Breast epithelium (tissue), 4 donors: ENCODE measurements around the gene NCKAP5L. TPM values are rescaled to one million over a fixed set of nuclear protein-coding genes. Genes with fewer than 3 reads are reported as not detected.

Source experiments
- DNase-seq, 2 donors: peaks; one replicate each; pipeline ENCODE4 v3.0.0-alpha.2; 2019; ENCODE audit warnings: low spot score in 2 of 2
- H3K27ac ChIP-seq, 2 donors: fragments of 200-600 bp; sonication (generic) in 1 of 2; one replicate each; pipeline ENCODE4 v1.5.1; 2016 to 2019; ENCODE audit warnings: mild to moderate bottlenecking in 1 of 2
- H3K27me3 ChIP-seq, 2 donors: fragments of 200-600 bp; sonication (generic) in 1 of 2; one replicate each; pipeline versions ENCODE4 v1.5.1 to v1.6.0; 2017 to 2019; ENCODE audit warnings: control low read depth in 1 of 2, mild to moderate bottlenecking in 1 of 2
- H3K36me3 ChIP-seq: fragments of 200-600 bp; one replicate; pipeline ENCODE4 v1.5.1; 2019
- H3K4me1 ChIP-seq, 2 donors: fragments of 200-600 bp; sonication (generic); one replicate each; pipeline ENCODE4 v1.5.1; 2016 to 2019; ENCODE audit warnings: control low read depth in 1 of 2
- H3K4me3 ChIP-seq, 3 donors: fragments of 200-600 bp; sonication (generic); 1 replicate in 2 of 3; 2 replicates in 1 of 3; pipeline ENCODE4 v1.5.1; 2016 to 2019; ENCODE audit warnings: mild to moderate bottlenecking in 3 of 3, moderate library complexity in 2 of 3
- H3K9me3 ChIP-seq, 2 donors: fragments of 200-600 bp; sonication (generic) in 1 of 2; one replicate each; pipeline ENCODE4 v1.5.1; 2016 to 2019; ENCODE audit warnings: control low read depth in 1 of 2
- POLR2A ChIP-seq: fragments of 450-650 bp; IDR thresholded peaks from one replicate; pipeline ENCODE4 v1.6.1; 2016; ENCODE audit warnings: antibody characterized with exemption, mild to moderate bottlenecking, moderate library complexity
- POLR2AphosphoS5 ChIP-seq, 3 donors: sonication (generic); formaldehyde crosslinking; IDR thresholded peaks; one replicate each; pipeline ENCODE4 v1.6.1; 2017; ENCODE audit warnings: antibody characterized with exemption in 3 of 3
- intact Hi-C: fragments of 100-400 bp; cut with DNase I; formaldehyde crosslinking; loops from one replicate; pipeline ENCODE4 v1.15.1; 2023; ENCODE audit warnings: low total_unique reads
- total RNA-seq, 3 donors: library from RNA; depleted of rRNA; stranded (reverse); fragments of >200 nt; gene quantifications; one replicate each; pipeline ENCODE4 v1.1.0, GENCODE V29; 2016
- TF ChIP-seq, protein P1 (sequence below), 3 donors: fragments of 450-650 bp; IDR thresholded peaks; one replicate each; pipeline ENCODE4 v1.5.1; 2016 to 2017; ENCODE audit warnings: antibody characterized with exemption in 3 of 3, mild to moderate bottlenecking in 3 of 3, moderate library complexity in 3 of 3

Gene NCKAP5L, protein sequence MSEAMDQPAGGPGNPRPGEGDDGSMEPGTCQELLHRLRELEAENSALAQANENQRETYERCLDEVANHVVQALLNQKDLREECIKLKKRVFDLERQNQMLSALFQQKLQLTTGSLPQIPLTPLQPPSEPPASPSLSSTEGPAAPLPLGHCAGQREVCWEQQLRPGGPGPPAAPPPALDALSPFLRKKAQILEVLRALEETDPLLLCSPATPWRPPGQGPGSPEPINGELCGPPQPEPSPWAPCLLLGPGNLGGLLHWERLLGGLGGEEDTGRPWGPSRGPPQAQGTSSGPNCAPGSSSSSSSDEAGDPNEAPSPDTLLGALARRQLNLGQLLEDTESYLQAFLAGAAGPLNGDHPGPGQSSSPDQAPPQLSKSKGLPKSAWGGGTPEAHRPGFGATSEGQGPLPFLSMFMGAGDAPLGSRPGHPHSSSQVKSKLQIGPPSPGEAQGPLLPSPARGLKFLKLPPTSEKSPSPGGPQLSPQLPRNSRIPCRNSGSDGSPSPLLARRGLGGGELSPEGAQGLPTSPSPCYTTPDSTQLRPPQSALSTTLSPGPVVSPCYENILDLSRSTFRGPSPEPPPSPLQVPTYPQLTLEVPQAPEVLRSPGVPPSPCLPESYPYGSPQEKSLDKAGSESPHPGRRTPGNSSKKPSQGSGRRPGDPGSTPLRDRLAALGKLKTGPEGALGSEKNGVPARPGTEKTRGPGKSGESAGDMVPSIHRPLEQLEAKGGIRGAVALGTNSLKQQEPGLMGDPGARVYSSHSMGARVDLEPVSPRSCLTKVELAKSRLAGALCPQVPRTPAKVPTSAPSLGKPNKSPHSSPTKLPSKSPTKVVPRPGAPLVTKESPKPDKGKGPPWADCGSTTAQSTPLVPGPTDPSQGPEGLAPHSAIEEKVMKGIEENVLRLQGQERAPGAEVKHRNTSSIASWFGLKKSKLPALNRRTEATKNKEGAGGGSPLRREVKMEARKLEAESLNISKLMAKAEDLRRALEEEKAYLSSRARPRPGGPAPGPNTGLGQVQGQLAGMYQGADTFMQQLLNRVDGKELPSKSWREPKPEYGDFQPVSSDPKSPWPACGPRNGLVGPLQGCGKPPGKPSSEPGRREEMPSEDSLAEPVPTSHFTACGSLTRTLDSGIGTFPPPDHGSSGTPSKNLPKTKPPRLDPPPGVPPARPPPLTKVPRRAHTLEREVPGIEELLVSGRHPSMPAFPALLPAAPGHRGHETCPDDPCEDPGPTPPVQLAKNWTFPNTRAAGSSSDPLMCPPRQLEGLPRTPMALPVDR (N-terminal part only)
- total RNA-seq: 10 to 100 TPM; 11.4 to 15.8 (median 12.1) TPM

DNA sequence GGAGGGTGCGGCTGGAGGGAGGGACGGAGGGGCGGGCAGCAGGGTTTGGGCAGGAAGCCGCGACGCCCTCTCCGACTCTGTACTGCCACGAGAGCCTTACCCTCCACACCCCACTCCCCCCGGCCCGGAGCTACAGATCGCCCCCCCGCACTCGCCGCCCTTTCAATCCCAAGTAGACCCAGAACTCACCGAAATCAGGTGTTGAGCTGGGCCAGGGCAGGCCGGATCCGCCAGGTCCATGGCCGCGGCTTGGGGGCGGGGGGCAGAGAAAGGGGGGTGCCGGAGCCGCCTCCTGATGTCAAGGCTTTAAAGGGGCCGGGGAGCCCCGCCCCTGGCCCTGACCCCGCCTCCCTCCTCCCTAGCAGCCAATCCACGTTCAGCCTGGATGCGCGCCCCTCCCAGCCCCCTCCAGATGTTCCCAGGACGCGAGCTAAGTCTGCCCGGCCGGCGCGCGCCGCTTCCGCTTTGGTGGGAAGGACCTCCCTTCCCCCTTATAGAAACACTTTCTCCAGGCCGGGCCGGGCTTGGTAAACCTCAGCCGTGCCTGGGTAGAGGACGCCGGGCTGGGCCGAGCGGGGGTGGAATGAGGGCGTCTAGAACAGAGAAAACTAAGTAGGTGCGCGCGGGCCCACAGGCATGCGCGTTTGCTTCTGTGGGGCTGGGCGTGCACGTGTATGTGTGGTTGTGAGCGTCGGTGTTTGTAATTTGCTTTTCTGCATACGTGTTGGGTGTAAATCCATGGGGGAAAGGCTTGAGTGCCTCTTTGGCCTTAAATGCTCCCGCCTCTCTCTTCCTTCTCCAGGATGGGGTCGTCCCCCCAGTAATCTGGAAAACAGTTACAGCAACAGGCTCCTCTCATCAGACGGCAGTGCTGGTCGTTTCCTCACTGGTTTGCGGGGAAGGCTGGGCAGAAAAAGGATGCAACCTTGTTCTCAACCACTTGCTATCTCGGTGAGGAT, at the start of gene NCKAP5L:
Gene NCKAP5L (minus strand): TSS at position 281 of the 959 bp plus-strand sequence. CDS start 24,369 bp downstream, outside the sequence.
- peak; percentile 94 for DNase-seq
- Histone ChIP-seq H3K27ac (peak within 1 kb of the TSS; percentile 87 to 89), H3K27me3 (no peaks in the 10 kb centered on the region)

DNA sequence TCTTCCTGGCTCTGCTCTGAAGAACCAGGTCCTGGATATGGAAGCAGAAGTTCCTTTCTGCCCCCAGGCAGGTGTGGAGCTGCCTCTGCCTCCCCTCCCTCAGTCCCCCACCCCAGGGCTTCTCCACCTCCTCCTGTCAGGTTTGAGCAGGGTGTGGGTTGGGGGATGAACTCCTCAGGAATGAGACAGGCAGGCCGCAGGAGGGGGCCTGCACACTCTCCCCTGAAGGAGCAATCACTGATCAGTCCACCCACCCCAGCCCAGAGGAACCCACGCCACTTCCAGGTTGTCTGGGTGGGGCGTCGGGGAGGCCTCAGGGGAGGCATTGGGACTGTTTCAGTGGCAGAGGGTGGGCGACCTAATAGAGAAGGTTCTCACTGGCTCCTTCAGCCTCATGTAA, 48.9 kb upstream of the NCKAP5L start:
- H3K4me3 ChIP-seq: no peak overlapping the region
- H3K4me1 ChIP-seq: no peaks in the 10 kb centered on the region
- no peaks in the 10 kb centered on the region for H3K36me3 ChIP-seq
- intact Hi-C loops: no loop called here
- DNase-seq: no peak
- no peaks in the 10 kb centered on the region for H3K9me3 ChIP-seq
- H3K27ac ChIP-seq: no peak overlapping the region
- no peaks in the 10 kb centered on the region for H3K27me3 ChIP-seq
- no peak for TF ChIP-seq POLR2AphosphoS5 (IDR thresholded peaks at IDR 0.05)
- TF ChIP-seq POLR2A: no peak
- TF ChIP-seq, protein P1, sequence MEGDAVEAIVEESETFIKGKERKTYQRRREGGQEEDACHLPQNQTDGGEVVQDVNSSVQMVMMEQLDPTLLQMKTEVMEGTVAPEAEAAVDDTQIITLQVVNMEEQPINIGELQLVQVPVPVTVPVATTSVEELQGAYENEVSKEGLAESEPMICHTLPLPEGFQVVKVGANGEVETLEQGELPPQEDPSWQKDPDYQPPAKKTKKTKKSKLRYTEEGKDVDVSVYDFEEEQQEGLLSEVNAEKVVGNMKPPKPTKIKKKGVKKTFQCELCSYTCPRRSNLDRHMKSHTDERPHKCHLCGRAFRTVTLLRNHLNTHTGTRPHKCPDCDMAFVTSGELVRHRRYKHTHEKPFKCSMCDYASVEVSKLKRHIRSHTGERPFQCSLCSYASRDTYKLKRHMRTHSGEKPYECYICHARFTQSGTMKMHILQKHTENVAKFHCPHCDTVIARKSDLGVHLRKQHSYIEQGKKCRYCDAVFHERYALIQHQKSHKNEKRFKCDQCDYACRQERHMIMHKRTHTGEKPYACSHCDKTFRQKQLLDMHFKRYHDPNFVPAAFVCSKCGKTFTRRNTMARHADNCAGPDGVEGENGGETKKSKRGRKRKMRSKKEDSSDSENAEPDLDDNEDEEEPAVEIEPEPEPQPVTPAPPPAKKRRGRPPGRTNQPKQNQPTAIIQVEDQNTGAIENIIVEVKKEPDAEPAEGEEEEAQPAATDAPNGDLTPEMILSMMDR (IDR thresholded peaks at IDR 0.05): no peak

More for the DNA sequence above, at the start of gene NCKAP5L:
- intact Hi-C loops: no loop called here
- no peaks in the 10 kb centered on the region for H3K9me3 ChIP-seq
- no peaks in the 10 kb centered on the region for H3K36me3 ChIP-seq
- peak in 2 of 3 donors; percentile 51 to 59 for TF ChIP-seq POLR2AphosphoS5 (IDR thresholded peaks at IDR 0.05)
- TF ChIP-seq, protein P1 (IDR thresholded peaks at IDR 0.05): no peak
- peak within 1 kb of the TSS; percentile 87 to 98 (median 89) for H3K4me3 ChIP-seq
- H3K4me1 ChIP-seq: peaks cover 4 to 19% of the 10 kb centered on the region in 2 donors

DNA sequence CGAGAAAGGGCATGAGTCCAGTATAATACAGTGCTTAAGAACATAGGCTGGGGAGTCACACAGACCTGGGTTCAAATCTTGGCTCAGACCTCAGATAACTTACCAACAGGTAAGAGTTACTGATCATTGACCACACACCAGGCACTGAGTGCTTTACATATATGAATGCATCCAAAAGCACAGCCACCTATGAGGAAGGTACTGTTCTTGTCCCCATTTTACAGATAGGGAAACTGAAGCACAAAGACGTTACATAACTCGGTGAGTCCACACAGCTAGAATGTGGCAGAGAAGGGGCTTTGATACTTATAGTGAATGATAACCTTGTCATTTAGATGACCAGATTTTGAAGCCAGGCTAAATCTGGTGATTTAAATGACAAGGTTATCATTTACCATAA, 47.9 kb upstream of the NCKAP5L start:
- no peaks in the 10 kb centered on the region for H3K27me3 ChIP-seq
- DNase-seq: no peak
- H3K4me1 ChIP-seq: no peaks in the 10 kb centered on the region
- no peak overlapping the region for H3K27ac ChIP-seq
- intact Hi-C loops: no loop called here
- H3K9me3 ChIP-seq: no peaks in the 10 kb centered on the region
- TF ChIP-seq POLR2A (no peak), POLR2AphosphoS5 (IDR thresholded peaks at IDR 0.05) (no peak)
- TF ChIP-seq, protein P1 (IDR thresholded peaks at IDR 0.05): no peak
- no peaks in the 10 kb centered on the region for H3K36me3 ChIP-seq
- H3K4me3 ChIP-seq: no peak overlapping the region

DNA sequence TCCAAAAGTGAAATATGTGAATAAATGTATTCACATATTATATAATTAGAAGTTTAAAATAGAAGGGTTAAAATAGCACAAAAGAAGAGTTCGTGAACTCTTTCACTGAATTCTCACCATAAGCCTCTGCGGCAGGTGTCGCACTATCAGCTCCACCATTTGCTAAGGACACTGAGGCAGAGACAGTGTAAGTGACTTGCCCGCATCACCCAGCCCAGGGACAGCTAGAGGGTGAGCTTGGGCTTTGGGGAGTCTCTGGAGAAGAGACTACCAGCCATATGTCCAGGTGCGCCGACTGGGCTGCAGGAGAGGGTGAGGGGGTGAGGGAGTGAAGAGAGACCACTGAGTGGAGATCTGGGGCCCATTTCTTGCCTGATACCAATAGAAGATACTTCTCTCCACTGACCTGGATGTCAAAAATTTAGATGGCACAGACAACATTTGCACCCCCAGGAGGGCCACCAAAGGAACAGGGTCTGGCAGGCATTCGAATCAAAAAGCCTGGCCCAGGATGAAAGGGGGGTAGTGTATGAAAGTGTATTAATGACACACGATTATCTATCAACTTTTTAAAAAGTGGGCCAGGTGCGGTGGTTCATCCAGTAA, 47.0 kb upstream of the NCKAP5L start:
- TF ChIP-seq POLR2A (no peak), POLR2AphosphoS5 (IDR thresholded peaks at IDR 0.05) (no peak)
- TF ChIP-seq, protein P1 (IDR thresholded peaks at IDR 0.05): no peak
- H3K36me3 ChIP-seq: no peaks in the 10 kb centered on the region
- no peaks in the 10 kb centered on the region for H3K9me3 ChIP-seq
- H3K27ac ChIP-seq: no peak overlapping the region
- DNase-seq: no peak
- H3K4me1 ChIP-seq: no peaks in the 10 kb centered on the region
- H3K27me3 ChIP-seq: no peaks in the 10 kb centered on the region
- intact Hi-C loops: no loop called here
- no peak overlapping the region for H3K4me3 ChIP-seq
